Ovary (tissue), 9 donors: Measurements from ENCODE around the gene PARD6B. TPM values are rescaled to one million over a fixed set of nuclear protein-coding genes. Genes with fewer than 3 reads are reported as not detected.

Source experiments
- DNase-seq, 5 donors: peaks; one replicate each; pipeline ENCODE4 v3.0.0-alpha.2; 2019 to 2020
- H3K27ac ChIP-seq, 2 donors: fragments of 200-600 bp; one replicate each; pipeline versions ENCODE4 v1.5.1 to v1.8.0; 2019 to 2022
- H3K27me3 ChIP-seq: fragments of 200-600 bp; one replicate; pipeline ENCODE4 v1.8.0; 2022
- H3K36me3 ChIP-seq: fragments of 200-600 bp; sonication (generic); one replicate; pipeline ENCODE4 v1.5.1; 2019
- H3K4me1 ChIP-seq: one replicate; pipeline ENCODE4 v1.8.1; 2013; ENCODE audit warnings: mild to moderate bottlenecking, moderate library complexity; ENCODE audit not compliant: insufficient read depth
- H3K4me3 ChIP-seq: fragments of 200-600 bp; sonication (generic); one replicate; pipeline ENCODE4 v1.5.1; 2017
- H3K9me3 ChIP-seq, 2 donors: fragments of 200-600 bp in 1 of 2; sonication (generic) in 1 of 2; one replicate each; pipeline versions ENCODE4 v1.5.1 to v1.8.1; 2013 to 2019; ENCODE audit warnings: mild to moderate bottlenecking in 1 of 2, moderate library complexity in 1 of 2
- EP300 ChIP-seq: sonication (generic); formaldehyde crosslinking; IDR thresholded peaks from one replicate; pipeline ENCODE4 v1.6.1; 2017; ENCODE audit warnings: antibody characterized with exemption
- POLR2A ChIP-seq: fragments of 450-650 bp; IDR thresholded peaks from one replicate; pipeline ENCODE4 v1.6.1; 2017; ENCODE audit warnings: antibody characterized with exemption, mild to moderate bottlenecking, moderate library complexity
- WGBS, 3 donors: extraction: QIAGEN DNeasy Blood & Tissue Kit in 1 of 3; methylation state at CpG; one replicate each; pipeline versions ENCODE4 v1.1.5 to v1.1.7; 2013 to 2017; 5-methylcytosine and 5-hydroxymethylcytosine counted together
- intact Hi-C, 4 donors: fragments of 100-400 bp; cut with DNase I; formaldehyde crosslinking; loops; one replicate each; pipeline versions ENCODE4 v1.11.0 to v1.15.1; 2022 to 2023
- polyA plus RNA-seq, 2 donors: library from polyadenylated mRNA; stranded (reverse); fragments of 200-250 nt in 1 of 2; fragments of 350-450 nt in 1 of 2; fragmentation: Illumina TruSeq in 1 of 2; extraction: RNeasy Lipid Tissue Mini Kit (QIAGEN cat#74804) in 1 of 2; gene quantifications; one replicate each; pipeline ENCODE4 v1.2.3, GENCODE V29; 2013 to 2014
- total RNA-seq, 7 donors: library from RNA; depleted of rRNA in 2 of 7; stranded (reverse); fragments of >200 nt in 2 of 7; fragmentation: NEBNext Ultra II Directional in 3 of 7; extraction: Animal tissue kit (Norgen Biotek cat#: 25700) in 3 of 7; gene quantifications; one replicate each; pipeline versions ENCODE4 v1.1.0 to v1.2.4, GENCODE V29; 2016 to 2023
- TF ChIP-seq, protein P1 (sequence below), 3 donors: fragments of 450-650 bp in 2 of 3; fragments of 200-600 bp in 1 of 3; IDR thresholded peaks; one replicate each; pipeline versions ENCODE4 v1.5.1 to v1.8.0; 2016 to 2022; ENCODE audit warnings: antibody characterized with exemption in 3 of 3, mild to moderate bottlenecking in 1 of 3
- donor health status: DM: no; HTN: no; CAD: no; lungs with moderate emphysema.
- donor health status: DM: no; HTN: no; CAD: no.
- donor health status: Bipolar disorder and iron deficiency.
- donor health status: DM: yes; HTN: yes; CAD: no.
- donor health status: DM: no; HTN: no; CAD: no.
- donor health status: DM: yes; HTN: yes; CAD: no.

The PARD6B gene
- total and polyA plus RNA-seq, 9 donors: 0.91 to 14.4 (median 6.0) TPM

DNA sequence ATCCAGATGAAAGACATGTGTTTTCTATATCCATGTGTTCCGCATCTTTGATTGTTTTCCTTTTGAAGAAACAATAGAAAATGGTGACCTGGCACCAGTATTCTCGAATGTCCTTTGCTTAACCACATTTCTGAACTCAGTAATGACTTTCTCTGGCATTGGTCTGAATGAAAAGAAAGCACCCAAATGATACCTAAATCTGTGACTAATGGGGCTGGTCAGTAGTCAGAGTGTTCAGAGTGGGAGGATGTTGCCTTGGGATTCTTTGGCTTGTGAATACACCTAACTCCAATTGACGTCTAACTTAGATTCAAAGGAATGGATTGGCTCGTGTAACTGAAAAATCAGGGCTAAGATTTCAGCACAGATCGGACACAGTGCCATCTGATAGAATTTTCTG, 27.1 kb downstream of the PARD6B start:
- intact Hi-C loops: no loop called here
- DNase-seq: no peak
- Histone ChIP-seq H3K36me3 (no peaks in the 10 kb centered on the region), H3K4me1 (peaks cover 4% of the 10 kb centered on the region), H3K27ac (no peak overlapping the region), H3K9me3 (no peaks in the 10 kb centered on the region), H3K27me3 (no peaks in the 10 kb centered on the region), H3K4me3 (no peak overlapping the region)
- WGBS, 3 donors: 68 to 77% (median 68%) methylated on average over 5 of the region's 5 CpGs
- no peak for TF ChIP-seq EP300
- no peak for TF ChIP-seq POLR2A
- TF ChIP-seq, protein P1, sequence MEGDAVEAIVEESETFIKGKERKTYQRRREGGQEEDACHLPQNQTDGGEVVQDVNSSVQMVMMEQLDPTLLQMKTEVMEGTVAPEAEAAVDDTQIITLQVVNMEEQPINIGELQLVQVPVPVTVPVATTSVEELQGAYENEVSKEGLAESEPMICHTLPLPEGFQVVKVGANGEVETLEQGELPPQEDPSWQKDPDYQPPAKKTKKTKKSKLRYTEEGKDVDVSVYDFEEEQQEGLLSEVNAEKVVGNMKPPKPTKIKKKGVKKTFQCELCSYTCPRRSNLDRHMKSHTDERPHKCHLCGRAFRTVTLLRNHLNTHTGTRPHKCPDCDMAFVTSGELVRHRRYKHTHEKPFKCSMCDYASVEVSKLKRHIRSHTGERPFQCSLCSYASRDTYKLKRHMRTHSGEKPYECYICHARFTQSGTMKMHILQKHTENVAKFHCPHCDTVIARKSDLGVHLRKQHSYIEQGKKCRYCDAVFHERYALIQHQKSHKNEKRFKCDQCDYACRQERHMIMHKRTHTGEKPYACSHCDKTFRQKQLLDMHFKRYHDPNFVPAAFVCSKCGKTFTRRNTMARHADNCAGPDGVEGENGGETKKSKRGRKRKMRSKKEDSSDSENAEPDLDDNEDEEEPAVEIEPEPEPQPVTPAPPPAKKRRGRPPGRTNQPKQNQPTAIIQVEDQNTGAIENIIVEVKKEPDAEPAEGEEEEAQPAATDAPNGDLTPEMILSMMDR (IDR thresholded peaks at IDR 0.05): no peak

DNA sequence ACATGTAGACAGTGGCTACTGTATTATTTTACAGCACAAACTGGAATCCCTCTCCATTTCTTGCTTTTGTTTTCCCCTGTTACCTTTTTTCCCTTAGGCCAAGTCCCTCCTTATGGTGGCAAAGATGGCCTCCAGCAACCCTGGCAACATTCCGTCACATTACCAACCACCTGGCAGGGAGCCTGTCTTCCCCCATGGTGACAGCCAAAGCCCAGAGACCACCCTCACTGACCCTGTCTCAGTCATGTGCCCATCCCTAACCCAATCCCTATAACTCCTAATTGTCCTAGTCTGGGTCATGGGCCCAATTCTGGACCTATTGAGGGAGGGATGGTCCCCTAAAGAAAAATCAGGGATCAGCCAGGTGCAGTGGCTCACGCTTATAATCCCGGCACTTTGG, 27.6 kb downstream of the PARD6B start:
- Histone ChIP-seq H3K9me3 (no peaks in the 10 kb centered on the region), H3K4me1 (peaks cover 4% of the 10 kb centered on the region), H3K36me3 (no peaks in the 10 kb centered on the region), H3K27me3 (no peaks in the 10 kb centered on the region), H3K27ac (no peak overlapping the region), H3K4me3 (no peak overlapping the region)
- TF ChIP-seq, protein P1 (IDR thresholded peaks at IDR 0.05): no peak
- TF ChIP-seq POLR2A (no peak), EP300 (no peak)
- intact Hi-C loops: no loop called here
- 94 to 95% (median 94%) methylated on average over 3 of the region's 3 CpGs for WGBS, 3 donors
- no peak for DNase-seq

DNA sequence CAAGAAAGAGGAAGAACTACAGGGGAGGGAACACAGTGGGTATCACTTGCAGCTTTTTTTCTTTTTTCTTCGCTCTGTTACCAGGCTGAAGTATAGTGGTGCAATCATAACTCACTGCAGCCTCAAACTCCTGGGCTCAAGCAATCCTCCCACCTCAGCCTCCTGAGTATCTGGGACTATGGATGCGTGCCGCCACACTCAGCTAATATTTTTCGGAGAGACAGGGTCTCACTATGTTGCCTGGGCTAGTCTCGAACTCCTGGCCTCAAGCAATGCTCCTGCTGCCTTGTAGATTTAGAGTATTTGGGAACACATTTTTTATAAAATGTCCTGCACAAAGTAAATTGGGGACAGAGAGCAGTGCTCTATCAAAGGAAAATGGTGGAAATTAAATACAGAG, 28.3 kb downstream of the PARD6B start:
- DNase-seq: no peak
- H3K27me3 ChIP-seq: no peaks in the 10 kb centered on the region
- TF ChIP-seq POLR2A: no peak
- no peak for TF ChIP-seq EP300
- TF ChIP-seq, protein P1 (IDR thresholded peaks at IDR 0.05): no peak
- no peaks in the 10 kb centered on the region for H3K36me3 ChIP-seq
- WGBS, 3 donors: 86 to 96% (median 96%) methylated on average over 5 of the region's 5 CpGs
- H3K9me3 ChIP-seq: no peaks in the 10 kb centered on the region
- no peak overlapping the region for H3K4me3 ChIP-seq
- peaks cover 4% of the 10 kb centered on the region for H3K4me1 ChIP-seq
- intact Hi-C loops: no loop called here
- H3K27ac ChIP-seq: no peak overlapping the region

DNA sequence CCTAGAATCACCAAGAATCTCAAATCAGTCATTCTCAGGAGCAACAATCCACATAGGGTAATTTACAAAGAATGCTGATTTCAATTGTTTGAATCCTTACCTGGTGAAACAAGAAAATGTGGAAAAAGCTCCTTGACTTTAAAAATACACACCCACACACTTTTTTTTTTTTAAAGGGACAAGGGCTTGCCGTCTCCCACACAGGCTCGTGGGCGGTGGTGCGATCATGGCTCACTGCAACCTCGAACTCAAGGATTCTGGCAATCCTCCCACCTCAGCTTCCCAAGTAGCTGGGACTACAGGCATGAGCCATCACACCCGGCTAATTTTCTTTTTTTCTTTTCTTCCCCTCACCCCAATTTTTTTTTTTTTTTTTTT, 30.7 kb downstream of the PARD6B start:
- no peaks in the 10 kb centered on the region for H3K9me3 ChIP-seq
- no peak overlapping the region for H3K4me3 ChIP-seq
- WGBS, 3 donors: 17 to 28% (median 24%) methylated on average over 6 of the region's 6 CpGs
- H3K36me3 ChIP-seq: no peaks in the 10 kb centered on the region
- peak in 1 of 5 donors; percentile 25 for DNase-seq
- TF ChIP-seq EP300: no peak
- no peak for TF ChIP-seq POLR2A
- TF ChIP-seq, protein P1 (IDR thresholded peaks at IDR 0.05): no peak
- H3K27ac ChIP-seq: no peak overlapping the region
- intact Hi-C loops: no loop called here
- peaks cover 4% of the 10 kb centered on the region for H3K4me1 ChIP-seq
- H3K27me3 ChIP-seq: no peaks in the 10 kb centered on the region
